Measurements from ENCODE around the gene CADPS2.

DNA sequence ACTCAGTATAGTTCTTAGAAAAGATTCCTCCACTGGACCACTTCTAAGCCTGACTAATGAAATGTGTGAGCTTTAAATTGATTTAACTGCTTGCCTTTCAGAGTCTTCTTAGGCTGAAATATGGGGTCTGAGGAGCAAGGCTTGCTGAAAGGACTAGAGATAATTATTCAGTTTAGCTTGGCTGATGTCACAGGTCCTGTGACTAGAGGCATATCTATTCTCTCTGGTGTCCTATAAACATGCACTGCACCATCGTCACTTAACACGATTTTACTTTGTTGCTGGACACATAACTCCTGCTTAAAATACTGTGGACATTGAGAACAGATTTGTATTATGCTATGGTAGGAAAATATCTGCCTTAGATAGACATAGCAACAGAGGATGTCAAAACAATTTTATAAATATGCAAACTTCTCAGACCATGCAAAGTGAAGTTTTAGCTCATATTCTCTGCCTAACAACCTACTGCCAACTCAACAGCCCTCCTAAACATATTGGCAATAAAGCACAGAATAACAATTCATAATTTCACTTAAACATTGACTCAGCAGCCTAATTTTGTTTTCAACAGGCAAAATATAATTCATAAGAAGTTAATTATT lies 267.6 kb downstream of the CADPS2 start:
- TF ChIP-seq, protein P1, sequence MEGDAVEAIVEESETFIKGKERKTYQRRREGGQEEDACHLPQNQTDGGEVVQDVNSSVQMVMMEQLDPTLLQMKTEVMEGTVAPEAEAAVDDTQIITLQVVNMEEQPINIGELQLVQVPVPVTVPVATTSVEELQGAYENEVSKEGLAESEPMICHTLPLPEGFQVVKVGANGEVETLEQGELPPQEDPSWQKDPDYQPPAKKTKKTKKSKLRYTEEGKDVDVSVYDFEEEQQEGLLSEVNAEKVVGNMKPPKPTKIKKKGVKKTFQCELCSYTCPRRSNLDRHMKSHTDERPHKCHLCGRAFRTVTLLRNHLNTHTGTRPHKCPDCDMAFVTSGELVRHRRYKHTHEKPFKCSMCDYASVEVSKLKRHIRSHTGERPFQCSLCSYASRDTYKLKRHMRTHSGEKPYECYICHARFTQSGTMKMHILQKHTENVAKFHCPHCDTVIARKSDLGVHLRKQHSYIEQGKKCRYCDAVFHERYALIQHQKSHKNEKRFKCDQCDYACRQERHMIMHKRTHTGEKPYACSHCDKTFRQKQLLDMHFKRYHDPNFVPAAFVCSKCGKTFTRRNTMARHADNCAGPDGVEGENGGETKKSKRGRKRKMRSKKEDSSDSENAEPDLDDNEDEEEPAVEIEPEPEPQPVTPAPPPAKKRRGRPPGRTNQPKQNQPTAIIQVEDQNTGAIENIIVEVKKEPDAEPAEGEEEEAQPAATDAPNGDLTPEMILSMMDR (IDR thresholded peaks at IDR 0.05; ENCODE audit: extremely low read depth in 1 of 2, insufficient read depth in 1 of 2, low read depth in 1 of 2, low read length in 2 of 2) = no peak
- TF ChIP-seq POLR2AphosphoS5 (IDR thresholded peaks at IDR 0.05; ENCODE audit: insufficient read depth, low read depth, low read length) (no peak), MYC (IDR thresholded peaks at IDR 0.05; ENCODE audit: low read depth, low read length) (no peak), POLR2A (IDR thresholded peaks at IDR 0.05; ENCODE audit: low read depth, low read length) (no peak), GATA2 (IDR thresholded peaks at IDR 0.05; ENCODE audit: insufficient read depth, insufficient read length, low read depth, low read length) (no peak), FOS (IDR thresholded peaks at IDR 0.05; ENCODE audit: borderline replicate concordance, insufficient read depth, low read length) (no peak), EZH2 (IDR thresholded peaks at IDR 0.05; ENCODE audit: borderline replicate concordance, low read depth, low read length, severe bottlenecking) (no peak)
